Measurements from ENCODE around the gene CAST.

DNA sequence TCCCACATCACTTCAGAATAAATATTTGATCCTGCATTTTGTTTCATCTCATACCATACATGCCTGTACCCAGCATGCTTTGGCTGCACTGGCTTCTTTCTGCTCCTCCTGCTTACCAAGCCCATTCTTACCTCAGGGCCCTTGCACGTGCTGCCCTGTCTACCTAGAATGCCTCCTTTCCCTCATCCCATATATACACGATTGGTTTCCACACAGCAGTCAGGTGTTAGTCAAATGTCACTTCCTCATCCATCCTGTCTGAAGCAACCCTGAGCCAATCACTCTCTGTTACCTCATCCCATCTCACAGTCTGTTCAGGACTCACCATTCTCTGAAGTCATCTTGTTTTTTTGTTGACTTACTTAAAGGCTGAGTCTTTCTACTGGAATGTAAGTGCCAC lies 30.3 kb downstream of the CAST start:
- TF ChIP-seq, protein P1, sequence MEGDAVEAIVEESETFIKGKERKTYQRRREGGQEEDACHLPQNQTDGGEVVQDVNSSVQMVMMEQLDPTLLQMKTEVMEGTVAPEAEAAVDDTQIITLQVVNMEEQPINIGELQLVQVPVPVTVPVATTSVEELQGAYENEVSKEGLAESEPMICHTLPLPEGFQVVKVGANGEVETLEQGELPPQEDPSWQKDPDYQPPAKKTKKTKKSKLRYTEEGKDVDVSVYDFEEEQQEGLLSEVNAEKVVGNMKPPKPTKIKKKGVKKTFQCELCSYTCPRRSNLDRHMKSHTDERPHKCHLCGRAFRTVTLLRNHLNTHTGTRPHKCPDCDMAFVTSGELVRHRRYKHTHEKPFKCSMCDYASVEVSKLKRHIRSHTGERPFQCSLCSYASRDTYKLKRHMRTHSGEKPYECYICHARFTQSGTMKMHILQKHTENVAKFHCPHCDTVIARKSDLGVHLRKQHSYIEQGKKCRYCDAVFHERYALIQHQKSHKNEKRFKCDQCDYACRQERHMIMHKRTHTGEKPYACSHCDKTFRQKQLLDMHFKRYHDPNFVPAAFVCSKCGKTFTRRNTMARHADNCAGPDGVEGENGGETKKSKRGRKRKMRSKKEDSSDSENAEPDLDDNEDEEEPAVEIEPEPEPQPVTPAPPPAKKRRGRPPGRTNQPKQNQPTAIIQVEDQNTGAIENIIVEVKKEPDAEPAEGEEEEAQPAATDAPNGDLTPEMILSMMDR (IDR thresholded peaks at IDR 0.05; ENCODE audit: low read length) = no peak
- no peak for TF ChIP-seq EZH2 (IDR thresholded peaks at IDR 0.05; ENCODE audit: borderline replicate concordance, low read length)

All from OCI-LY1 (cell line).